ENCODE measurements around the gene ARHGAP27.

DNA sequence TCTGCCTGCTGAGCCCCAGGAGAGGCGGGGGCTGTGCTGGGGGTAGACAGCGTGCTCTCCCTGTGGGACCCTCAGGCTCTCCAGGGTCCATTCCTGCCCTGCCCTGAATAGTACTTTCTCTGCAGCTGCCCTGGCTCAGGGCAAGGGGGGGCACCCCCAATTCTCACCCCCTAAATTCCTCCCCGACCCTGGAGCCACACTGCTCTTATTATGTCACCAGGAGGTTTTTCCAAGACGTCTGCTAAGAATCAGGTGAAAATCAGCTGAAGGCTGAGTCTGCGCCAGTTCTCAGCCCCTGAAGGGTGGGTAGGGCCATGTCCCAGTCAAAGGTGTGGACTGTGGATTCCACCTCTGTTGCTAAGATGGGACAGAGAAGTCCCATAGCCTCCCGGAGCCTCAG lies 66.0 kb downstream of the ARHGAP27 start:
- TF ChIP-seq, protein P1, sequence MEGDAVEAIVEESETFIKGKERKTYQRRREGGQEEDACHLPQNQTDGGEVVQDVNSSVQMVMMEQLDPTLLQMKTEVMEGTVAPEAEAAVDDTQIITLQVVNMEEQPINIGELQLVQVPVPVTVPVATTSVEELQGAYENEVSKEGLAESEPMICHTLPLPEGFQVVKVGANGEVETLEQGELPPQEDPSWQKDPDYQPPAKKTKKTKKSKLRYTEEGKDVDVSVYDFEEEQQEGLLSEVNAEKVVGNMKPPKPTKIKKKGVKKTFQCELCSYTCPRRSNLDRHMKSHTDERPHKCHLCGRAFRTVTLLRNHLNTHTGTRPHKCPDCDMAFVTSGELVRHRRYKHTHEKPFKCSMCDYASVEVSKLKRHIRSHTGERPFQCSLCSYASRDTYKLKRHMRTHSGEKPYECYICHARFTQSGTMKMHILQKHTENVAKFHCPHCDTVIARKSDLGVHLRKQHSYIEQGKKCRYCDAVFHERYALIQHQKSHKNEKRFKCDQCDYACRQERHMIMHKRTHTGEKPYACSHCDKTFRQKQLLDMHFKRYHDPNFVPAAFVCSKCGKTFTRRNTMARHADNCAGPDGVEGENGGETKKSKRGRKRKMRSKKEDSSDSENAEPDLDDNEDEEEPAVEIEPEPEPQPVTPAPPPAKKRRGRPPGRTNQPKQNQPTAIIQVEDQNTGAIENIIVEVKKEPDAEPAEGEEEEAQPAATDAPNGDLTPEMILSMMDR (IDR thresholded peaks at IDR 0.05; ENCODE audit: poor library complexity) = no peak
- no peak for TF ChIP-seq EZH2 (IDR thresholded peaks at IDR 0.05; ENCODE audit: borderline replicate concordance)

All from hepatocyte (in vitro differentiated cells).